K562 (cell line): Measurements from ENCODE around the gene DIRAS1. TPM values are rescaled to one million over a fixed set of nuclear protein-coding genes. Genes with fewer than 3 reads are reported as not detected.

Experiments
- ATAC-seq: fragments of 200-7000 bp; cut with Tn5 transposase; 3 replicates; pipeline ENCODE4 v1.9.1; 2020; ENCODE audit warnings: moderate library complexity
- BruUV-seq: library from RNA; stranded (reverse); fragments of 400-500 nt; replicated peaks from 2 replicates; lab custom pipeline; 2021; lab: Mats Ljungman, UMichigan
- CTCF ChIA-PET: fragments of 300-600 bp; formaldehyde crosslinking; extraction: SDS; loops from one replicate; lab custom pipeline; 2021; ENCODE audit warnings: low intra/inter-chr PET ratio; lab: Yijun Ruan, JAX
- POLR2A ChIA-PET: fragments of 300-600, 350-650 bp; sonication (Branson Sonifier 250); formaldehyde crosslinking; extraction: SDS; loops from one replicate; lab custom pipeline; 2021; ENCODE audit warnings: antibody characterized with exemption, inconsistent platforms; lab: Yijun Ruan, JAX
- DNase-seq, 4 experiments: peaks; one replicate each; pipeline versions ENCODE4 v3.0.0 to v3.0.0-alpha.2; 2011 to 2018; ENCODE audit warnings: low spot score in 3 of 4, mixed read lengths in 3 of 4; ENCODE audit errors: extremely low read depth in 1 of 4
- FAIRE-seq: peaks from 2 replicates; lab custom pipeline; 2011; peaks lifted over from hg19 to GRCh38; lab: Jason Lieb, UNC
- H2AFZ ChIP-seq: 2 replicates; pipeline ENCODE4 v1.6.0; 2011; ENCODE audit warnings: low read depth, low read length, control low read depth, inconsistent platforms
- H3K27ac ChIP-seq: fragments of 200-600 bp; 3 replicates; pipeline ENCODE4 v1.8.0; 2011; ENCODE audit warnings: low read depth, mild to moderate bottlenecking, control low read depth, inconsistent platforms, low read length, moderate library complexity, mixed read lengths; ENCODE audit errors: extremely low read depth
- H3K27me3 ChIP-seq, 2 experiments: fragments of 300-600 bp in 1 of 2; 2 replicates in 1 of 2; 3 replicates in 1 of 2; pipeline versions ENCODE4 v1.6.0 to v1.8.0; 2011; ENCODE audit warnings: inconsistent platforms in 2 of 2, low read length in 2 of 2, mild to moderate bottlenecking in 1 of 2, mixed read lengths in 1 of 2, moderate library complexity in 1 of 2; ENCODE audit not compliant: control insufficient read depth in 2 of 2, insufficient read depth in 2 of 2
- H3K36me3 ChIP-seq: fragments of 300-600 bp; 3 replicates; pipeline ENCODE4 v1.8.0; 2011; ENCODE audit warnings: mild to moderate bottlenecking, low read length, inconsistent platforms; ENCODE audit not compliant: control insufficient read depth, insufficient read depth
- H3K4me1 ChIP-seq, 2 experiments: fragments of 200-600 bp in 1 of 2; replicated peaks in 1 of 2; 2 replicates in 1 of 2; 3 replicates in 1 of 2; pipeline versions ENCODE4 v1.5.1 to v1.8.0; 2011; ENCODE audit warnings: inconsistent platforms in 2 of 2, low read length in 2 of 2, mild to moderate bottlenecking in 1 of 2, mixed read lengths in 1 of 2, moderate library complexity in 1 of 2; ENCODE audit not compliant: control insufficient read depth in 2 of 2, insufficient read depth in 2 of 2
- H3K4me2 ChIP-seq: 2 replicates; pipeline ENCODE4 v1.6.1; 2011; ENCODE audit warnings: low read length, control low read depth, inconsistent platforms, mixed read lengths; ENCODE audit not compliant: insufficient read depth
- H3K4me3 ChIP-seq: fragments of 200-600 bp; sonication (generic), shearing (Covaris generic); 2 replicates; pipeline ENCODE4 v1.5.1; 2016; ENCODE audit warnings: control low read depth, inconsistent platforms
- H3K79me2 ChIP-seq: fragments of 200-600 bp; 3 replicates; pipeline ENCODE4 v1.8.0; 2011; ENCODE audit warnings: low read length, inconsistent platforms; ENCODE audit not compliant: control insufficient read depth, insufficient read depth
- H3K9ac ChIP-seq, 2 experiments: 2 replicates each; pipeline versions ENCODE4 v1.6.0 to v1.6.1; 2011; ENCODE audit warnings: low read depth in 2 of 2, low read length in 2 of 2, control low read depth in 1 of 2, inconsistent platforms in 1 of 2, mild to moderate bottlenecking in 1 of 2, mixed read lengths in 1 of 2; ENCODE audit not compliant: insufficient read depth in 1 of 2
- H3K9me1 ChIP-seq: one replicate; pipeline ENCODE4 v1.6.0; 2011; ENCODE audit warnings: inconsistent platforms, mild to moderate bottlenecking, low read length, moderate library complexity; ENCODE audit not compliant: control insufficient read depth, insufficient read depth
- H3K9me3 ChIP-seq: replicated peaks from 2 replicates; pipeline ENCODE4 v1.5.1; 2011; ENCODE audit warnings: low read depth, low read length, inconsistent platforms; ENCODE audit not compliant: control insufficient read depth, insufficient read depth
- H4K20me1 ChIP-seq: replicated peaks from 2 replicates; pipeline ENCODE4 v1.6.1; 2011; ENCODE audit warnings: low read length, inconsistent platforms, mixed read lengths; ENCODE audit not compliant: control insufficient read depth, insufficient read depth
- ARNT ChIP-seq, 2 experiments: fragments of 450-650 bp; IDR thresholded peaks; 2 replicates each; pipeline ENCODE4 v1.6.1; 2016; ENCODE audit warnings: mild to moderate bottlenecking in 1 of 2
- BRCA1 ChIP-seq, 2 experiments: fragments of 450-650 bp in 1 of 2; sonication (generic) in 1 of 2; formaldehyde crosslinking in 1 of 2; IDR thresholded peaks; 2 replicates each; pipeline versions ENCODE4 v1.5.0 to v1.6.1; 2017 to 2020; ENCODE audit warnings: mild to moderate bottlenecking in 1 of 2, missing genetic modification reagents in 1 of 2
- HNRNPLL ChIP-seq: fragments of 200-400 bp; formaldehyde crosslinking; IDR thresholded peaks from 2 replicates; pipeline ENCODE4 v1.6.1; 2017; ENCODE audit warnings: low read length, low read depth, mild to moderate bottlenecking; ENCODE audit not compliant: poor library complexity, severe bottlenecking
- NFXL1 ChIP-seq: fragments of 450-650 bp; formaldehyde crosslinking; IDR thresholded peaks from 2 replicates; pipeline ENCODE4 v1.4.0; 2021; ENCODE audit warnings: mild to moderate bottlenecking
- PTRF ChIP-seq: fragments of 450-650 bp; IDR thresholded peaks from 2 replicates; pipeline ENCODE4 v1.6.1; 2016; ENCODE audit warnings: mild to moderate bottlenecking, missing genetic modification characterization, missing compliant biosample characterization
- SIN3B ChIP-seq: fragments of 450-650 bp; IDR thresholded peaks from 2 replicates; pipeline ENCODE4 v1.6.1; 2017; ENCODE audit warnings: low read depth, mild to moderate bottlenecking, moderate library complexity
- TAF7 ChIP-seq: fragments of 450-650 bp; IDR thresholded peaks from 2 replicates; pipeline ENCODE4 v1.6.1; 2016; ENCODE audit warnings: missing genetic modification characterization, missing compliant biosample characterization
- THAP7 ChIP-seq: fragments of 250-450 bp; sonication (Bioruptor Pico); IDR thresholded peaks from 2 replicates; pipeline ENCODE4 v1.5.0; 2021
- YBX1 ChIP-seq: fragments of 450-650 bp; IDR thresholded peaks from 2 replicates; pipeline ENCODE4 v1.7.1; 2016; ENCODE audit warnings: mild to moderate bottlenecking
- ZBED1 ChIP-seq: IDR thresholded peaks from 2 replicates; pipeline ENCODE4 v1.6.1; 2014
- ZC3H4 ChIP-seq: sonication (generic); formaldehyde crosslinking; IDR thresholded peaks from 2 replicates; pipeline ENCODE4 v1.9.0; 2021; ENCODE audit warnings: missing genetic modification reagents, borderline replicate concordance
- ZNF766 ChIP-seq: fragments of 200-800 bp; sonication (Bioruptor generic); conservative IDR thresholded peaks from 2 replicates; pipeline ENCODE4 v1.6.1; 2016; ENCODE audit warnings: missing genetic modification characterization, missing compliant biosample characterization
- WGBS: fragments of 100-300 bp; shearing (Covaris generic); methylation state at CpG from one replicate; pipeline ENCODE4 v1.1.6; 2016; ENCODE audit warnings: low coverage, mixed read lengths; ENCODE audit not compliant: insufficient coverage; ENCODE audit errors: missing lambda C conversion rate; 5-methylcytosine and 5-hydroxymethylcytosine counted together
- in situ Hi-C: fragments of 300-500 bp; cut with MboI; formaldehyde crosslinking; loops from 4 replicates; pipeline ENCODE4 v1.15.0; 2018; ENCODE audit warnings: inconsistent platforms, mixed read lengths
- intact Hi-C: fragments of 100-400 bp; cut with micrococcal nuclease; formaldehyde crosslinking; loops from 2 replicates; pipeline ENCODE4 v1.14.2; 2022
- polyA plus RNA-seq, 8 experiments: library from polyadenylated mRNA; depleted of rRNA in 4 of 8; stranded (reverse) in 5 of 8; unstranded in 3 of 8; fragments of >200 nt; fragmentation: Nextera tagmentation in 2 of 8; fragmentation: Illumina TruSeq in 1 of 8; extraction: Ambion mirVana in 2 of 8; extraction: Trizol in 1 of 8; gene quantifications; 2 replicates each; pipeline versions ENCODE4 v1.2.1 to v1.2.3, GENCODE V29; 2011 to 2014; ENCODE audit warnings: inconsistent platforms in 1 of 8, missing spikeins in 1 of 8
- total RNA-seq, 7 experiments: library from RNA; depleted of rRNA in 6 of 7; stranded (reverse); fragments of >200 nt in 6 of 7; fragmentation: Illumina TruSeq in 2 of 7; extraction: Trizol in 2 of 7; gene quantifications; 2 replicates each; pipeline versions ENCODE4 v1.2.1 to v1.2.3, GENCODE V29; 2011 to 2021; ENCODE audit warnings: low replicate concordance in 1 of 7

Gene DIRAS1
- total and polyA plus RNA-seq, 9 of the 15 experiments (the other 6 are each of a cell fraction or from before 2014, with no cell fraction given) = 0.11 to 12.0 (median 2.9) TPM

DNA sequence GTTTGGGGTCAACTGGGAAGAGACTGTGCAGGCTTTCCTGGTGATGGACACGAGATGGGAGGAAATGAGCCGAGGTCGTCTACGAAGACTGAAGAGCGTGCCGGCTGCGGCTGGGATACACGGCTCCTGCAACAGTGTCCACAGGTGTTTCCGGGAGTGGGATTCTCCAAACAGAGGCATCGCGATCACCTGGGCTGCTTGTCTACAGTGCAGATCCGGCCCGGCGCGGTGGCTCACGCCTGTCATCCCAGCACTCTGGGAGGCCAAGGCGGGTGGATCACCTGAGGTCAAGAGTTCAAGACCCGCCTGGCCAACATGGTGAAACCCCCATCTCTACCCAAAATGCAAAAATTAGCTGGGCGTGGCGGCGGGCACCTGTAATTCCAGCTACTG lies 30.3 kb upstream of the DIRAS1 start:
- H4K20me1 ChIP-seq = no peaks in the 10 kb centered on the region
- ChIA-PET CTCF (interaction anchor here (0.6 kb wide), 1 partner anchor 78 kb away, joined by 7 read pairs; no protein-coding TSS in a partner anchor), POLR2A (no interaction called here)
- intact Hi-C loops = no loop called here
- no peak overlapping the region for H3K27ac ChIP-seq
- FAIRE-seq = no peak
- no peak overlapping the region for H3K4me3 ChIP-seq
- no TSS peak for BruUV-seq
- peaks cover 7 to 10% of the 10 kb centered on the region in 2 experiments; a peak in 3 of 5 replicates for H3K27me3 ChIP-seq
- H3K9me3 ChIP-seq = no peaks in the 10 kb centered on the region
- WGBS = 71% methylated on average over 17 of the region's 21 CpGs
- no peak for DNase-seq
- H3K4me2 ChIP-seq = no peak overlapping the region
- no peak for TF ChIP-seq ZC3H4
- no peak for TF ChIP-seq TAF7 (tag)
- no peak for TF ChIP-seq PTRF
- TF ChIP-seq YBX1 = no peak
- no peak for TF ChIP-seq BRCA1 (IDR thresholded peaks at IDR 0.05)
- no peak for TF ChIP-seq BRCA1 (CRISPR knock-in tag; IDR thresholded peaks at IDR 0.05)
- TF ChIP-seq SIN3B = no peak
- TF ChIP-seq THAP7 (CRISPR knock-in tag) = no peak
- TF ChIP-seq HNRNPLL = no peak
- TF ChIP-seq NFXL1 (CRISPR knock-in tag) = no peak
- no peak for TF ChIP-seq ARNT (IDR thresholded peaks at IDR 0.05)
- TF ChIP-seq ZNF766 (CRISPR knock-in tag) = no peak
- no peak for TF ChIP-seq ZBED1
- no peak overlapping the region for H2AFZ ChIP-seq
- H3K79me2 ChIP-seq = no peaks in the 10 kb centered on the region
- no peak overlapping the region; a peak in 1 of 4 replicates for H3K9ac ChIP-seq
- H3K9me1 ChIP-seq = no peaks in the 10 kb centered on the region
- in situ Hi-C loops = no loop called here
- peaks cover 0 to 17% of the 10 kb centered on the region in 2 experiments; a peak in 2 of 5 replicates for H3K4me1 ChIP-seq
- H3K36me3 ChIP-seq = peaks cover 32% of the 10 kb centered on the region; the same call in 2 of the 3 replicates
- ATAC-seq = no peak
